Islet of Langerhans (tissue), 1 donor: ENCODE results near the gene HMSD.

ENCODE experiments used
- FAIRE-seq: peaks from one replicate; lab custom pipeline; 2011; peaks lifted over from hg19 to GRCh38; lab: Jason Lieb, UNC

HMSD gene

DNA sequence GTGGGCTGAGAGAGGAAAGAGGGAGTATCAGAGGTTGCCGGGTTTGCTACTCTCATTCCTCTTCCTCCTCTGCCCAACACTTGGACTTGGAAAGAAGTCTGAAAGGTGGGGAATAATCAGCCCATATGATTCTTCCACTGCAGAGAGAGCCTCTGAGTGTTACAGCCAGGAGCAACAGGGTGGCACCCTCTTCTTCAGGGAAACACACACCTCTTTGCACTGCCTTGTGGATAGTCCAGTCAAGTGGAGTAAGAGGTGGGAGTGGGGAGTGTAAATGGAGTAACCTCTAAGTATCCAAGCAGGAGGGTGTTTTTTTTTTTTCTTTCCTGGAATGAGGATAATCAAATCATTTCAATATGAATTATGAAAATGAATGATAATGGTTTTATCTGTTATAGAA is 11.8 kb downstream of the HMSD start:
- FAIRE-seq: no peak

DNA sequence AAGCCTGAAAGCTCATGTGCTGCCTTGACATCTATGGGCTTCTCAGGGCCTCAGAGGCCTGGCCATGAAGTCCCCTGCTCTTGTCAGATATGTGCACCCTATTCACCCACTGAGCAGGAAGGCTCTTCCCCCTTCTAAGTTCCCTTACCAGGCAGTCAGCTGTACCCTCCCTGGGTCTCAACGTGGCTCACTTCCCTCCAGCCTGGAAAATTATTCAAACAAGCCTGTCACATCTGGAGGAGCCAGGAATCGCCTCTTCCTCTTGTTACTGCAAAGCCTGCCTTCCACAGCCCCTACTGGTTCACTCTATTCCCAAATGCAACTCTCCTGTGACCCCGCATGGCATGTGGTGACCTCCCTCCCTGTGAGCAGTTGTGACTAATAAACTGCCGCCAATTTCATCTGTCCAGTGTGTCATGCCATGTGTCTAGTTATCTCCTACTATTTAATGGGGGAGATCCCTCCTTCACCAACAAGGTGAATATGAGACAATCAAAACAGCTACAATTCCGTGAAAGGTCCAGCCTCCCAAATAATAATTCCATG is 12.4 kb downstream of the HMSD start:
- no peak for FAIRE-seq

DNA sequence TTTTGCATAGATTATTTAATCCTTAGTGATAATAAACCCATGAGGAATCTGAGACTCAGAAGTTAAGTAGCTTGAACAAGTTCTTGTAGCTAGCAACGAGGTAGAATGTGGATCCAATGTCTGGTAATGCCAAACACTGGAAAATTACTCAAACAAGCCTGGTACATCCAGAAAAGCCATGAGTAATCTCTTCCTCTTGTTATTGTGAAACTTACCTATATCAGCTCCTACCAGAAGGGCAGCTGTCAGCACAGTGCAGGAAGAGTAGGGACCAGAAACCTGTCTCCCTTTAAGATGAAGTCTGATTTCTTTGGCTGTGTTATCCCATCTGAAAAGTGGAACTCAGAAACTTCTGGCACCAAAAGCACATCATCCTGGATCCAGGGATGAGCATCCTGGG is 13.0 kb downstream of the HMSD start:
- no peak for FAIRE-seq

DNA sequence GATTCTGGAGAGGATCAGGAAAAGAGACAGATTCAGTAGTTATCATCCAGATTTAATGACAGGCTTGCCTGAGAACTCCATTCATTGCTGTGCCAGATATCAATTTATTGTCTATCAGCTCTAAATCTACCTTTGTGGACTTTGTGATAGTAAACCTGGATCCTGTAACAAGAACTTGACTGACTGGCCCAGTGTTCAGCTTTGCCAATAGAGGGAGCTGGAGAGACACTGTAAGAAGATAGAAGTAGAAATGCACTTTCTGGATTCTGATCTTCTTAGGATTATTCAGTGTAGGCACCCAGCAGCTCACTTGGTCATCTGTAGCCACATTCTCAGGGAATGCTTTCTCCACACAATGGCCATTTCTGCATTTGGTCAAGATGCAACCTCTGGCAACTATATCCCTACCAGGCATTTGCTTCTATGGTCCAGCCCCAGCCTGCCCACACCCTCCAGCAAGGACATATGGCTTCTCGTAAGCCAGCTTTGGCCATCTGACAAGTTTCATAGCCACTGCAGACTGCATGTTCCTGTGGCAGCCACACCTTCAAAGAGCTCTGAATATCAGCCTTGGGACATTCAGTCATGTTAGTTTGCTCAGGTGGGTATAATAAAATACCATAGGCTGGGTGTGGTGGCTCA is 14.6 kb downstream of the HMSD start:
- peak; percentile 90 for FAIRE-seq

DNA sequence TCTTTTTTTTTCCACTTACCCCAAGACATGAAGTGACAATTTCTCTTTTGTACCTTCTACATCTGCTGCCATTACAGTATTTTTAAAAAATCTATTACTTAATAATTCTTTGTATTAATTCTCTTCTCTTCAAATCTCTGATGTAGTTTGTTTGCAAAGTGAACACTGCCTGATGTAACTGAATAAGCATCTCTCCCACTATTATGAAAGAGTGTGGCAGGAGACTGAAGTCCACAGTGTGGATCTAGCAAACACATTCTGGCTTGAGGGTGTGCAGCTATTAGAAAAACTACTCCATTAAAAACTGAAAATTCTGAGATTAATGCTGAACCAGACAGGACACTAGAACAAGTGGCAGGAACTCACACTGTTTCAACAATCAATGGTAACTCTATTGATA is 15.8 kb downstream of the HMSD start:
- FAIRE-seq: no peak

DNA sequence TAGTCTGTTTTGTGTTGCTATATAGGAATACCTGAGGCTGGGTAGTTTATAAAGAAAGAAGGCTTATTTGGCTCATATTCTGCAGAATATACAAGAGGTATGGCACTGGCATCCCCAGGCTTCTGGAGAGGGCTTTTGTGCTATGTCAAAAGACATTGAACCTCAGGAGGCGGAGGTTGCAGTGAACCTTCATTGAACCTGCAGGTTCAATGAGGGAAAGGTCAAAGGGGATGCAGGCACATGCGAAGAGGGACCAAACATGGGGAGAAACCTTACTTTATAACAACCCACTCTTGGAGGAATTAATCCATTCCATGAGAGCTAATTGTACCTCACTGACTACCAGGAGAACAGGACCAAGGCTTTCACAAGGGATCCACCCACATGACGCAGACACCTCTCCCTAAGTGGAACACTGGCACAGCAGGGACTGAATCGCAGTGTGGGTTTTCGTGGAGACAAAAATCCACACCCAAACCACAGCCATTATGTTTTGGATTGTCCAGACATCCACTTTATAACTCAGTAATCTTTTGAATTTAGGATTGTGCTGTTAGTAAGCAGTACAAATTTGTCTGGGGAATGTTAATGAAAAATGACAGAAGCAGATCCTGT is 16.7 kb downstream of the HMSD start:
- FAIRE-seq: no peak

DNA sequence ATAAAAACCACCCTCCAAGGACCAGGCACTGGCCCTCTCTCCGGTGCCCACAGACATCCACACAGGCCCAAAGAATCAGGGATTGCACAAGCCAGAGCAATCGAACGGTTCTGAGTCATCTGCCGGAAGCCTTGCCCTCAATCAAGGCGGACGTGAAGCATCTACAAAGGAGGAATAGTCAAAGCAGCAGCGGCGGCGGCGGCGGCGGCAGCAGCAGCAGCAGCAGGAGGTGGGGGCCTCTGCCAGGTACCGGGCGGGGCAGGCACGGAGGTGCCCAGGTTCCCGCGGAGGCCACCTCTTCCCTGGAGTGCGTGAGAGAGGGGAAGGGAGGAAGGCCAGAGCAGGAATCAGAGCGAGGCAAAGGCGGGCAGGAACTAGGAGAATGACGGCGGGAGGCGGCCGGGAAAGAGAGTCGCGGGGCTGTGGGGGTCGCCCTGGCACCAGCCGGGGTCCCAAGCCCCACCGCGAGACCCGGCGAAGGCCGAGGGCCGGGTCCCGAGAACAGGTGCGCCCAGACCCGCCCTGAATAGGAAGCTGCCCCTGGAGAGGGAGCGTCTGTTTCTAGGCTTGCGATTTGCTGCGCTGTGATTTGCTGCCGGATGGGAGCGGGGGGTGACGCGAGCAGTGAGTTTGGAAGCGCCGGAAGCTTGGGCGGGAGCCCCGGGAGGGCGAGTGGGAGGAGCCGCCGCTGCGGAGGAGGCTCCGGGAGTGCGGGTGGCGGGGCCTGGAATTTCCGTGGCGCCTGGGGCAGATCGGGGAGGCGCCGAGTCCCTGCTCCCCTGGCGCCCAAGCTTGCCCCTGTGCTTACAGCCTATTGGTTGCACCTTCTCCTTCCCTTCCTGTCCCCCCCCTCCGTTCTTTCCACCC is 21.1 kb downstream of the HMSD start, which contains the start of gene SERPINB8:
Gene SERPINB8, plus strand, starts transcription at position 140 of the 867 bp plus-strand sequence. CDS start 8,228 bp downstream, outside the sequence.
- peak; percentile 85 for FAIRE-seq

DNA sequence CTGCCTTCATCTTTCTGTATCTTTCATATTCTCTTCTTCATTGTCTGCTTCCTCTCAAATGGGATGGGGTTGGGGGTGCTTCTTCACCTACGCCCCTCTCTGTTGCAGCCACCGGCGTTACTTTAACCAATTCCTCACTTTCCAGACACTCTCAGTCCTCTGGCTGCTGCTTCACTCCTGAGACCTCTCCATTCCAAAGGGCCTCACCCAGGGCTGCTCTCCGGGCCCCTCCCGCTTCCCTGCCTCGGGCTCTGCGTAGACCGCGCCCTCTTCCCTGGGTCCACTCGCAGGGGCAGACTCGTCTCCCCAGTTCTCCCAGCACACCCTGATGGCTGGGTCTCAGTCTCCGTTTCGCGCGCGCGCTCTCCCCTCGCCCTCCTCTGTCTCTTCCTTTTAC is 21.7 kb downstream of the HMSD start:
- no peak for FAIRE-seq

DNA sequence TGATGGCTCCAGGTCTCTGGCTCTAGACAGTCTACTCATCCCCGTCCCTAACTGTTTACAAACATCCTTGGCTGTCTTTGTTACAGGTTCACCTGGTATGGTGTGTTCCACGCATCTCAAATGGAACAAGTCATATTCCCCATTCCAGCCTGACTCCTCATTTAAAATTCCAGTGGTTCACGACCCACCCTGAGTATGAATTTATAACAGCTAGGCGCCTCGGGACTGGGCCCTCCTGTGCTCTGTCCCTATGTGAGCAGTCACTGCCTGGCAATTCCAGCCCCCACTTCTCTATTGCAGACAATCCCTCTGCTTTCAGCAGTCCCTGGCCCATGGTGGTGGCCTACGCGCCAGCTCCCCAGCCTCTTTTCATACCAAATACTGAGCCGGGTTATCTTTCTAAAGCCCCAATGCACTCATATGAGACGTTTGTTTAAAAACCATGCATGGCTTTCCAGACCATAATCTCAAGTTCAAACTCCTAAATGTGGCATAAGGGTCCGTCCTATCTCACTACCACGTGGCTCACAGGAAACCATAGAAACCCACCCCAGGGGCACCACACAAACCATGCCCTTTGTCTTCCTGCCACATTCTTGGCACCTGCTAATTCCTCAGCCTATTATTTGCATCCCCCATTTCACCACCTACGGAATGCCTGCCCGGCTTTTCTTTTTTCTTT is 22.4 kb downstream of the HMSD start:
- no peak for FAIRE-seq

DNA sequence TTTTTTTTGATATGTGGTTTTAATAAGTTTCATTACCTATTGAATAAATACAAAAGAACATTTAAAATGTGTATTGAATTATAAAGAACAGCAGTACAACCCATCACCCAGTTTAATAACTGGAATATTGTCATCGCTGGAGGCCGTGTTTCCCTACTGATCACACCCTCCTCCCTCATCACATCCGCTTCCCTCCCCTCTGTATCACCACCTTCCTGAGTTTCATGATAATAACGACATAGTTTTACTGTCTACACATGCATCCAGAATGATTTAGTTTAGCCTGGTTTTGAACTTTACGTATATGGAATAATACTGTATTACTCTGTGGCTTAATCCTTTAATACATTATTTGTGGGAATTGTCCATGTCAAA is 22.9 kb downstream of the HMSD start:
- no peak for FAIRE-seq

DNA sequence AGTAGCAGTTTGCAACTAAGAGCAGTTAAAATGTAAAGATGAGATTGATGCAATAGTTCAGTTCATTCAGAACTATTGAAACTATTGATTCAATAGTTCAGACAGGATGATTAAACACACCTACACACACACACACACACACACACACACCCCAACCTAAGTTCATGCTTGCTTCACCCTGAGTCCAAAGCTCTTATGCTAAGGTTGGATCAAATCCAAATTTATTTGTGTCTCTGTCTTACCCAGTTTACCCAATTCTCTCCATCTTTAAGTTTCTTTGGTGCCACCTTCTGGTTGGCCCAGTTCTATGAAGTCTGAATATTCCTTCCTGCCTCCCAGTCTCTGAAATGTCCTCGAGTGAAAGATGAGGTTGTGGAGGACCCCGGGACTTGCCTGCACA is 25.9 kb downstream of the HMSD start:
- no peak for FAIRE-seq

DNA sequence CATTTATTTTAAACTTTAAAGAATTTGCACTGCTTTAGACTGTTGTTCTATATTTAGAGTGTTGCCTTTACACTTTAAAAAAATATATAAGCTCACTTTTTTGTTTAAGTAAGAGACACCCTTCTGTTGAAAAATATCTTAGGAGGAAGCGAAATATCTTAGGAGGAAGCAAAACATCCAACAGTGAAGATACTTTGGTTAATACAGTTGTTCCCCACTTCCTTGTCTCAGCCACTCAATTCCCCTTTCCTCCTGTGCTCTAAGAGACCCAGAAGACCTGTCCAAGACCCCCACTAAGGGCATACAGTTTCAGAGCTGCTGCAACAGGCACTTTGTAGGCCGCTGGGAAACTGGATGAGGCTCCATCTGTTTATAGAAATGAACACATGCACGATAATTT is 26.5 kb downstream of the HMSD start:
- no peak for FAIRE-seq

DNA sequence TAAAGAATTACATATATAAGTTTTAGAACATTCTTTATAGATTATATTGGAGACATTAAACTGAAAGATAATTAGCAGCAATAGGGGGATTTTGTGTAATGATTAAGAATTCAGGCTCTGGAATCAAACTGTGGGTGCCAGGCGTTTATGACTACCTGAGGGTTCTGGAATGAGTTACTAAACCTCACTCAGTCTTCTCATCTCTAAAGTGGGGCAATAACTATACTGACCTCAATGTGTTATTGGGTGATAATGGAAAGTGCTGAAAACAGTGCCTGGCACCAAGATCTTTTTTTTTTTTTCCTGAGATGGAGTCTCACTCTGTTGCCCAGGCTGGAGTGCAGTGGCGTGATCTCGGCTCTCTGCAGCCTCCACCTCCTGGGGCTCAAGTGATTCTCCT is 27.9 kb downstream of the HMSD start:
- FAIRE-seq: no peak

DNA sequence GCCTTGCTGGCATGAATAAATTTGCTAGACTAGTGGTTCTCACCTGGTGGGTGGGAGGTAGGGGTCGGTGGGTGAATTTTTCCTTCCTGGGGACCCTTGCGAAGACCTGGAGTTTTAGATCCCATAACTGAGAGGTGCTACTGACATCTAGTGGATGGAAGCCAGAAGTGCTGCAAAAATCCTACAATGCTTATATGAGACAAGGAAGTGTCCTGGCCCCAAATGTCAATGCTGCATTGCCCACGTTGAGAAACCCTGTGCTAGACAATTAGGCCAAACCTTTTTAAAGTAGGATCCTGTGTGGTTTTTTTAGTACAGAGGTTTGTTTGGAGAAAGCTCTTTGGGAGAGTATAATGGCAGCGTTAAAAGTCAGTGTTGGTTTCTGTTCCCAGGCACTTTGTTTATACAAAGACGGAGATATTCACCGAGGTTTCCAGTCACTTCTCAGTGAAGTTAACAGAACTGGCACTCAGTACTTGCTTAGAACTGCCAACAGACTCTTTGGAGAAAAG is 30.4 kb downstream of the HMSD start:
- peak; percentile 95 for FAIRE-seq

DNA sequence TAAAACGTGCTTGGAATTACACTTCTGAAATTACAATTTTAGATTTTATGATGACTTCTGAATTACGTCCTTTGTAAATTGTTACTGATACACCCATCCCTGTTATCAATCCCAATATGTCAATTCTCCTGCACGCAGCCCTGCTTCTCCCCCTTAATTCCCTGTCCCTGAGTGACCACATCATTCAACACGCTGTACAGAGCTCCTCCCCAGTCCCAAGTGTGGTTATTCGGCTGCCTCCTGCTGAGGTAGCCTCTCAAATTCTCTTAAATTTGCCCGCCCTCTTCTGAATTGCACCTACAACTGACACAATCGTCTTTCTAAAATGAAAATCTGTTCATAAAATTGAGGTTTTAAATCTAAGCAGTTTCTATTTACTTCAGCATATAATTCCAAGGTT is 30.9 kb downstream of the HMSD start:
- no peak for FAIRE-seq

DNA sequence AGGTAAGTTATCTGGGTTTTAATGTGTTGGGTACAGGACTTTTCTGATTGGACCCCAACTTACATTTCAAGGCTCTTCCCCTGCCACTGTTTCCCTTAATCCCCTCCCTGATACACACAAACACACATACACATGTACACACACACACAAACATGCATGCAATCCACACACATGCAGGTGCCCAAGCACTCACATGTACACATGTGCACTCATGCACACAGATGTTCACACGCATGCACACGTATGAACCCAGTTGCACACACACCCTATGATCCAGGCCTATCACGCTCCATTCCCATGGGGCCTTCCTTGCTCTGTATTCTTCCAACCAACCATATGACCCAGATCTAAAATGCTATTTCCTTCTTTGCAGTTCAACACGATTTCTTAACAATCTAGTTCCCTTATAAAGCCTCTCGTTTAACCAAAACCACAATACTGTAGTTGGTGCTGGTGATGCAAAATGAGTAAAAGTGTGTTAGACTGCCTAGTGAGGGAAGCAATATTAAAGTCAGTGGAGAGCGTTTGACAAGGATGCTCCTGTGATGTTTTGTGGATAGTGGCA is 31.9 kb downstream of the HMSD start:
- no peak for FAIRE-seq

DNA sequence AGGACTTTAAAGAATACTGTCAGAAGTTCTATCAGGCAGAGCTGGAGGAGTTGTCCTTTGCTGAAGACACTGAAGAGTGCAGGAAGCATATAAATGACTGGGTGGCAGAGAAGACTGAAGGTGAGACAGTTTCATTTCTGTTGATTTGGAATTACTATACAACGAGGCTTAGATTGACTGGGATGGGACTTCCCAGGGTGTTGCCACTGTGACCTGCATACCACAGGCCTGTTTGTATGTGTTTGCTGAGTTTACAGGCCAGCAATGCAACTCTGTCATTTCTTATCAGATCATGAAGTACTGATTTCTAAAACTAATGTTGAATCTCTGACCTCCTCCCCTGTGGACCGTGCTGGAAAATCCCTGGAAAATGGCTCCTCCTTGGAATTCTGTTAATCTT is 32.6 kb downstream of the HMSD start:
- no peak for FAIRE-seq

DNA sequence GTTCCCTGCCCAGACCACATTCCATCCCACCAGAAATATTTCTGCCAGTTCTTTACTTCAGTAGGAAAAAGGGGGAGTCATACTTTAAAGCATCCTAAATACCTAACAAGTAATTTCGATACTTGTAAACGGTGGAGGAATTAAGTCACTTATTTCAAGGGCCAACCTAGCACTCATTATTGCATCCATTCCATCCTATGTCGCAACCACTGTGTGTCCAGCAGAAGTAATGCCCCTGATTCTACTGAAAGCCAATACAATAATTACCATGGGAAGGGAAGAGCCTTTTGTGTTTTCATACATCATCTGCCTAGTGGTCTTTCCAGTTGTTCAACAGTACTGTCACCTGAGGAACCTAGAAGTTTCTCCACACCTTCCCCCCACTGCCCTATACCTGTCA is 33.3 kb downstream of the HMSD start:
- no peak for FAIRE-seq

DNA sequence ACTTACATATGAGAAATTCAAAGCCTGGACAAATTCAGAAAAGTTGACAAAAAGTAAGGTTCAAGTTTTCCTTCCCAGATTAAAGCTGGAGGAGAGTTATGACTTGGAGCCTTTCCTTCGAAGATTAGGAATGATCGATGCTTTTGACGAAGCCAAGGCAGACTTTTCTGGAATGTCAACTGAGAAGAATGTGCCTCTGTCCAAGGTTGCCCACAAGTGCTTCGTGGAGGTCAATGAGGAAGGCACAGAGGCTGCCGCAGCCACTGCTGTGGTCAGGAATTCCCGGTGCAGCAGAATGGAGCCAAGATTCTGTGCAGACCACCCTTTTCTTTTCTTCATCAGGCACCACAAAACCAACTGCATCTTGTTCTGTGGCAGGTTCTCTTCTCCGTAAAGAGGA is 37.8 kb downstream of the HMSD start:
- no peak for FAIRE-seq

DNA sequence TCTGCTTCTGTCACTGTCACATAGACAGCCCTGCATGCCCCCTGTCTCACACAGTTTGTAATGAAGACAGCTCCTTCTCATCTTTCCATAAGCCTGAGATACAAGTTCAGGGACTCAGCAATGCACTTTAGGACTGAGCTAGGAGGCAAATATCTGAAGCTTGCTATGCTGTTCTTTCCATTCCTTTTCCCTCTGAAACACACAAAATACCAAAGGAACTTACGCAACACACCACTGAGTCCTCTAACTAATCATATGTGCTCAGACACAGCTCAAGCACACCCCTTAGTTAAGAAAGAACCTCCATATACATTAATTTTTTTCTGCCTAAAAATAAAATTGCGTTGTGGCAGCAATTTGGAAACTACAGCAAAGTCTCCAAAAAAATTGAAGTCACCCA is 38.6 kb downstream of the HMSD start:
- FAIRE-seq: no peak

DNA sequence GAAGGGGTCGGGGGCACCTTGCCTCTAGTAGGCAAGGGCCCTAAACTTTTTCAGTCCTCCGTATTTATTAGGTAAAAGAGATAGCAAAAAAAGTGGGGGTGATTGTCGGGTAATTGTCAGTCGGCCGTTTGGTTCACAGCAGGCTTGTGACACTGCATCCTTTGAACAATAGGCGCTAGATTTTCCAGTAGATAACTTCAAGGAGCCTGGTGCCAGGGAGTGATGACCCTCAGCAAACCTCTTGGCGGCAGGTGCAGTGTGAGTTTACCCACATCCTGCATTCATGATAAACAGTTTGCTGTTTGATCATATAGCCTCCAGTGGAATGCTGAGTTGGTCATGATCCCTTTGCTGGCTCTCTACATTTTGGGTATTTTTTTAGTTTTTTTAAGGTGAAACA is 43.6 kb downstream of the HMSD start:
- FAIRE-seq: no peak

DNA sequence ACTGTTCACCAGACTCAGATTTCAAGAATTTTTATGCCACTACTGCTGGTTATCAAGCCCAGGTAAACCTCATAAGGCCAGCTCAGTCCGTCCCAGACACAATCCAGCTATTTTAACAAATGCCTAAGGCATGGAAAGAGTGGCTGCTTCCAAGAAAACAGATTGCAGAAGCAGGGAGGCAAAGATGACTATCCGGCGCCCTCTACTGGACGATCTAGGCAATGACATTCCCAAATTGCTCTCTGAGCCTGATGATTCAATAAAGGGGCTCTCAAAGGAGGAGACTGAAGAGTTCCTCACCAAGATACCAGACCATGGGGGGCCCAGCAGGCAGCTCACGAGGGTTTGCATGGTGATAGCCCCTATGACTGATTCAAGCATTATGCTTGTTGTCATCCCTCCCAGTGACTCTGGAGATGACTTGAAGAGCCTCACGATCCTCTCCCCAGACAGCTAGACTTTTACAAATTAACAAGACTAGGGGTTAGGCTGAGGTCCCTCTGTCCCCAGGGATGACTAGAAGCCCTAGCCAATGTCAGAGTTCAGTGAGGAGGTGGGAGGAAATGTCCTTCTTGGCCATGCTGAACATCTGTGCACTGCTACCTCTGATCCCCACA is 45.8 kb downstream of the HMSD start:
- FAIRE-seq: no peak
